HG02884 (cell line): ENCODE results near the gene CSN3.
"Not testable (repeated sequence)": the region's sequence is repeated elsewhere in the genome, so short reads cannot be mapped to it uniquely, and the experiment has no call there.

Experiments used
- ATAC-seq: cut with Tn5 transposase; IDR thresholded peaks from one replicate; pipeline ENCODE4 v1.9.1; 2021; ENCODE audit warnings: mild to moderate bottlenecking, moderate library complexity; ENCODE audit not compliant: unreplicated experiment

CSN3 gene

GRCh38 chr4:70242297-70242696 lies at the start of gene CSN3:
TSS of gene CSN3 (plus strand) at chr4:70242597. CDS start at chr4:70244820, 2,223 bp downstream.
- not testable (repeated sequence) for ATAC-seq

GRCh38 chr4:70192895-70193294 lies 49.5 kb upstream of the CSN3 start:
- no peak for ATAC-seq

DNA sequence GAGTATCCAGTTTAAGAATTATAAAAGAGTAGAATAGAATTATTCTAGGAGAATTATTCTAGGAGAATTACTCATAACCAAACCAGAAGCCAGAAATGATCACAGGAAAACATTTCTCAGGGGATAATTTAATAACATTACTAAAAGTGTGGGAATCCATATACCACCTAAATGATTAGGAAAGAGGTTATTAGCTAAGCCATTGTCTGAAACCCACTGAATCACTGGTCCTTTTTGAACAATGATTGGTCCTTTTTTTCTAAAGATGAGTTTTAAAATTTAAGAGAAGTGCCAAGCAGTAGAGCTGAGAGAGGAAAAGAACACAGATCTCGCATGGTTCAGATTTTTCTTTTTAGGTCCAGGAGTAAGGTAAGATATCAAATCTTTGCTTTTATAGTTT lies 47.0 kb upstream of the CSN3 start, which contains the start of gene ODAM:
ODAM (plus strand) TSS at position 301 of the 400 bp plus-strand sequence. CDS start 819 bp downstream, outside the sequence.
- ATAC-seq = no peak

- ATAC-seq = no peak
These were observed 45.5 kb upstream of the CSN3 start for GRCh38 chr4:70196857-70197256.

GRCh38 chr4:70197842-70198241 lies 44.6 kb upstream of the CSN3 start:
- no peak for ATAC-seq

DNA sequence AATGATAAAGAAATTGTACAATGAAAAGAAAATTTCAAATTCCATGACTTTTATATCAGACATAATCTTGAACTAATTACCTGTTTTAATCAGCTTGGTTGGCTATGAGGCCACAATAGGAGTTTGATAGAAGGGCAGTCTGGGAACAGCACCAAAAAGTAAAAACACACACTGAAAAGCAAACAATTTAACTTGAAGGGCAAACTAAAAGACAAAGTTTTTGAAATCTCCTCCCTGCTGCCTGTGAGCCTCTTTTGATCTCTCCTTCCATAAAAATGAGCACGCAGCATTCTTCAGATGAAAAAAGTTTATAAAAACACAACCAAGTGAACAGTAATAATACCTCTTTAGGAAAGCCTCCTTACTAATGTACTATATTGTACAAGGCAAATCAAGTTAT lies 38.8 kb upstream of the CSN3 start:
- no peak for ATAC-seq

- not testable (repeated sequence) for ATAC-seq
These were observed 29.6 kb upstream of the CSN3 start for GRCh38 chr4:70212752-70213151.

- not testable (repeated sequence) for ATAC-seq
These were observed 26.3 kb upstream of the CSN3 start for GRCh38 chr4:70216109-70216508.

DNA sequence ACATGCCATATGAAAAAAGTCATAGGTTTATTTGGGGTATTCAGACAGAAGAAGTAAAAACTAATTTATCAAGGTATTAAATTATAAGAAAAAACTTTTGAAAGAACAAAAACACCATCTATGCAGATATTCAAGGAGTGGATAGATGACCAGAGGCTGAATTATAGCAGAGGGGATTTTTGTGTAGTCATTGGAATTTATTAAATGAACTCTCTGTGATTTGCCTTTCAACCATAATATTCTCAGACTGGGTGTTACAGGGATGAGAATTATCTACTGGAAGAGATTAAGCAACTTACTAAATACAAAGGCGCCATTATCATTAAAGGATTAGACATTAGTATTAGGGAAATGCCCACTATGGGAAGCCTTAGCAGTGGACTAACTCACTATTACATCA lies 25.8 kb upstream of the CSN3 start:
- ATAC-seq = not testable (repeated sequence)

- ATAC-seq = not testable (repeated sequence)
These were observed 21.0 kb upstream of the CSN3 start for GRCh38 chr4:70221389-70221788.

DNA sequence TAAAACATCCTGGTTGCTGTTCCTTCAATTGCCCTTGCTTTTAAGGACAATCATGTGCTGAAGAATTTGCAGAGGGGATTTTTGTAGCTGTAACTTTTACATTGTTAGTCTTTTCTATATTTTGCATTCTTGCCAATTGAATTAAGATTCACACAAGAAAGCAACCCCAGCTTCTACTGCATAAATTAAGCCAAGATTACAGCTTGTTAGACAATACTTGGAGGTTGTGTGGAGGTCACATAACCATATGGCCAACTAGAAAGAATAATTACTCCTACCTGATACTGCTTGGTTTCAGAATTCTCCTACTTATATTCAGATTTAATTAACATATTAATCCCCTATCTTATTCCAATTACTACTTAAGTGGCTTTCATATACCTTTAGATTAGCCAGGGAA lies 20.6 kb upstream of the CSN3 start:
- not testable (repeated sequence) for ATAC-seq

GRCh38 chr4:70225824-70226223 lies 16.6 kb upstream of the CSN3 start, which contains the start of gene FDCSP:
TSS of gene FDCSP (plus strand) at chr4:70226124. CDS start at chr4:70231195, 5,071 bp downstream.
- no peak for ATAC-seq

DNA sequence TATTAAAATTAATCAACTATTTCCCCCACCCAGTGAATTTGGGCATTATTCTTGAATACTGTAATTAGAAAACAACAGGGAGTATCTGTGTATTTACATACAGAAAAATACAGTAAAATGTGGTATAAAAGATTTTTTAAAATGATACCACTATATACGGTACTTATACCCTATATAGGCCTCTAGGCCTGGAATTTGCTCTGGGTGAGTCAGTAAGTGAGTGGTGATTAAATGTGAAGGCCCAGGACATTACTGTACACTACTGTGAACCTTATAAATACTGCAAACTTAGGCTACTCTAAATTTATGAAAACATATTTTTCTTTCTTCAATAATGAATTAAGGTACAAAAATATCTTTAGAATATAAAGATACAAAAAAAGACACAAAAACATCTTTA lies 6.3 kb upstream of the CSN3 start:
- no peak for ATAC-seq

GRCh38 chr4:70239131-70239883 lies 3.1 kb upstream of the CSN3 start:
- no peak for ATAC-seq

GRCh38 chr4:70239884-70240591 lies 2.4 kb upstream of the CSN3 start:
- ATAC-seq = no peak

DNA sequence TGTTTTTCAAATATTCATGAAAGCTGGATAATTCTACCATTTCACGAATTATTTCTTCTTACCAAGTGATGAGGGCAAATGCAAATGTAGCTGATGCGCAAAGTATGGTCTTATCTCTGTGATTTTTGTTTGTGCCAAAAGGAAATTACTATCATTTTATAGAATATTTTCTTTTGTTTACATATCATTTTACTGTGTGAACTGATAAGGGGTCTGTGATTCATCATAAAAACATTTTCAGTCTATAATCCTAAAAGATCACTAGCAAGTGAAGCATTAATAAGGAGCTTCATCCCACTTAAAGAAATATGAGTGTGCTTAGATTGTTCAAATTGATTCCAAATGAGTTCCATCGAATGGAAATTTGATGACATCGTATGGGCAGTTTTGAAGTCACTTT lies 694 bp downstream of the CSN3 start:
- no peak for ATAC-seq

GRCh38 chr4:70251250-70251944 lies 9.0 kb downstream of the CSN3 start:
- no peak for ATAC-seq

DNA sequence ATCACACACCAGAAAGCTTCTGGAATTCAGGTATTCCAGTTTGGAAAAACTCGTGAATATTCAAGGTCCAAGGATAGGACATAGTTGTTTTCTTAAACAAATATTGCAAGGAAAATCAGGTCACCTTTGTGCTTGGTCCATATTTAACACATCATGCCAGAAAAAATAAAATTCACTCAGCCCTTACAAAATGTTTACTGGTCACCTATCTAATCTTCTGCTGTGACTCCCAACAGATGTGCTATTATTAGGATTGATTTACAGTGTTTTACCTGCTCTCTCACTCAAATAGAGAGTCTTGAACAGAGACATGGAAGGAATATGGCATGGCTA lies 9.5 kb downstream of the CSN3 start:
- ATAC-seq = no peak

DNA sequence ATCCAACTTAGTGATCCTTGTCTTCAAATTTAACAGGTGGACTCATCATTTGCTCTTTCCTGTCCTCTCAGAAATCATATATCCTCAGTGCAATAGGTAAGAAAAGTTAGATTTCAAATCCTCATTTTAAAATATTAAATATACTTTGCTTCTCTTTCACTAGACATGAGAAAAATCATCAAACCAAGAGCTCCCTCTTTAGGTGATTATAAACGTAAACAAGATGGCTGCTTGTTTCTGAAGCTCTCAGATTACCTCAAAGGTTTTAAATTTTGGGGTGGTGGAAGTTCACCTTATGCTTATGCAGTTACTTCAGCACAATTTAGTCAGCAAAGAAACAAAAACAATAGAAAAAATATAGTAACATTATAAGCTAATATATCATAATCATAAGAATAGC lies 27.3 kb downstream of the CSN3 start:
- no peak for ATAC-seq

DNA sequence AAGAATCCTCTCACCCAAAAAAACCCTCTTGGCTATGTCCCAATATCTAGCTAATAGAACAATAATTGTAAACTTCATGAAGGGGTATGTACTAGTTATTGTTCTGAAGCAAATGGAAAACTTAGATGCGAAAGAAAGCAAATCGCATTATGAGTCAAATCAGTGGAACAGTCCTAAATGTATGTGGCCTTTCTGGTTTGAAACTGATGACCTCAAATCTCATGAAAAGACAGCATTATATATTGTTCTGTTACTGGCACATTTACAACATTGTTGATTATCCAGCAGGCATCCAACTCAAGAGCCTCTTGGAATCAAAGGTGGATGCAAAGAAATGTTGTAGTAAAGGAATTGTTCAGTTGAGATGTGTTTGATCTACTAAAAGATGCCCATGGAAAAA lies 34.7 kb downstream of the CSN3 start:
- ATAC-seq = no peak

DNA sequence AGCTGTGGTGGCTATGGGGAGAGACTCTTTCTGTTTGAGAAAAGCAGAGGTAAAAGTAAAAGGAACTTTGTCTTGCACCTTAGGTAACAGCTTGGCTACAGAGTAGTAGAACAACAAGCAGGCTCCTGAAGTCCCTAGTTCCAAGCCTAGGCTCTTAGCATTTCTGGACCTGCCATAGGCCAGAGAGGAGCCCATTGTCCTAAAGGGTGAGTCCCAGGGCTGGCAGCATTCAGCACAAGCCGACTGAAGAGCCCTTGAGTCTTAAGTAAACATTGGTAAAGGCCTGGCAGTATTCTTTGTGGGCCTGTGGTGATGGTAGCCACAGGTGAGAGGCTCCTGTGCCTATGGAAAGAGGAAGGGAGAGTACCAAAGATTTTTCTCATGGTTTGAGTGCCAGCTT lies 38.2 kb downstream of the CSN3 start:
- no peak for ATAC-seq

DNA sequence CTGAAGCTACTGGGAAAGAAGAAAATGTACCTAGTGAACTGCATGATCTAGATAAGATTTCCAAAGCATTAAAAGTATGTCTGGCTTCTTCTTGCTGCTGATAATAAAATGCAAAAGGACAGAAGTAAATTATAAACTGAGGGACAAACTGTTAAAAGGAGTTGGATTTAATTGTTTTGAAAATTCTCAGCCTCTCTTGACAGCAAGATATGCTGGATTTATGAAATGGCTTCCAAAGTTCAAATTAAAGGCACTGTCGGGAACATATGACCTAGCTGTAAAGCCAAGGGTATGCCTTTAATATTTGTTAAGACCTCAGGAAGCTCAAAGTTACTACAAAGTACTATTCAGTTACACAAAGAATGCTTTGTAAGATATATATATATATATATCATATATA lies 46.3 kb downstream of the CSN3 start:
- no peak for ATAC-seq
